SK-N-SH (cell line): ENCODE data around the gene GTF2H4. TPM values are rescaled to one million over a fixed set of nuclear protein-coding genes. Genes with fewer than 3 reads are reported as not detected.

ENCODE experiments used
- polyA plus RNA-seq, 3 experiments: library from polyadenylated mRNA; depleted of rRNA; stranded (reverse); fragments of >200 nt; gene quantifications; 2 replicates each; pipeline ENCODE4 v1.2.3, GENCODE V29; 2012
- small RNA-seq, 7 experiments: library from RNA; depleted of rRNA; stranded (forward); fragments of <200 nt; gene quantifications; one replicate each; pipeline ENCODE3, GENCODE V24; 2012

The GTF2H4 gene
- polyA plus RNA-seq, 1 of the 3 experiments (the other 2 are of a cell fraction): 30.7 TPM

Small RNAs within 50 kb of the gene (small RNA-seq; reads per million reads assigned to genes)
- 0 reads per million in 7 experiments for gene RF00019

Other genes starting within 250 kb of the GTF2H4 start
- 59.8 and 63.3 TPM in 2 replicates for gene DHX16, start 235.2 kb upstream of the GTF2H4 start, polyA plus RNA-seq (2012; rRNA removed)
- 57.3 and 73.2 TPM in 2 replicates for gene PPP1R18, start 221.6 kb upstream of the GTF2H4 start, polyA plus RNA-seq (2012; rRNA removed)
- 19.7 and 26.8 TPM in 2 replicates for gene NRM, start 217.2 kb upstream of the GTF2H4 start, polyA plus RNA-seq (2012; rRNA removed)
- gene MDC1, start 190.9 kb upstream of the GTF2H4 start, polyA plus RNA-seq (2012; rRNA removed): 5.9 and 10.4 TPM in 2 replicates
- gene TUBB, start 187.9 kb upstream of the GTF2H4 start, polyA plus RNA-seq (2012; rRNA removed): 1,037 and 1,093 TPM in 2 replicates
- gene FLOT1, start 165.5 kb upstream of the GTF2H4 start, polyA plus RNA-seq (2012; rRNA removed): 457 and 462 TPM in 2 replicates
- 12.9 and 14.0 TPM in 2 replicates for gene IER3, start 163.7 kb upstream of the GTF2H4 start, polyA plus RNA-seq (2012; rRNA removed)
- 40.2 and 52.8 TPM in 2 replicates for gene DDR1, start 23.7 kb upstream of the GTF2H4 start, polyA plus RNA-seq (2012; rRNA removed)
- gene VARS2, start 6.0 kb downstream of the GTF2H4 start, polyA plus RNA-seq (2012; rRNA removed): 31.2 TPM in 2 replicates
- gene SFTA2, start 24.0 kb downstream of the GTF2H4 start, polyA plus RNA-seq (2012; rRNA removed): not detected in 2 replicates
- not detected in 2 replicates for gene MUCL3, start 32.8 kb downstream of the GTF2H4 start, polyA plus RNA-seq (2012; rRNA removed)
- gene MUC21, start 75.5 kb downstream of the GTF2H4 start, polyA plus RNA-seq (2012; rRNA removed): not detected in 2 replicates
- 0.12 and 0.13 TPM in 2 replicates for gene MUC22, start 102.3 kb downstream of the GTF2H4 start, polyA plus RNA-seq (2012; rRNA removed)
- gene C6orf15, start 204.4 kb downstream of the GTF2H4 start, polyA plus RNA-seq (2012; rRNA removed): not detected in 2 replicates
- gene PSORS1C1, start 206.6 kb downstream of the GTF2H4 start, polyA plus RNA-seq (2012; rRNA removed): 3.0 and 3.1 TPM in 2 replicates
- gene CDSN, start 212.2 kb downstream of the GTF2H4 start, polyA plus RNA-seq (2012; rRNA removed): 0.02 TPM in 1 of 2 replicates, not detected in the other
- gene PSORS1C2, start 230.9 kb downstream of the GTF2H4 start, polyA plus RNA-seq (2012; rRNA removed): not detected in 2 replicates
- gene CCHCR1, start 249.6 kb downstream of the GTF2H4 start, polyA plus RNA-seq (2012; rRNA removed): 15.5 and 18.7 TPM in 2 replicates